ENCODE measurements around the gene NHLRC1.
"Not testable (repeated sequence)": the region's sequence is repeated elsewhere in the genome, so short reads cannot be mapped to it uniquely, and the experiment has no call there.

The NHLRC1 gene

GRCh38 chr6:18122128-18123093 lies at the start of gene NHLRC1:
TSS of gene NHLRC1 (minus strand) at chr6:18122677. CDS start at chr6:18122606, 71 bp downstream.
- peak; percentile 44 for DNase-seq

GRCh38 chr6:18171871-18172270 lies 49.4 kb upstream of the NHLRC1 start:
- DNase-seq: no peak

- no peak for DNase-seq
Observed at GRCh38 chr6:18168264-18168663, 45.8 kb upstream of the NHLRC1 start.

GRCh38 chr6:18166312-18167036 lies 44.0 kb upstream of the NHLRC1 start:
- DNase-seq: no peak

- no peak for DNase-seq
Observed at GRCh38 chr6:18165751-18166150, 43.3 kb upstream of the NHLRC1 start.

GRCh38 chr6:18162401-18162800 lies 39.9 kb upstream of the NHLRC1 start:
- DNase-seq: no peak

GRCh38 chr6:18161431-18161830 lies 39.0 kb upstream of the NHLRC1 start:
- no peak for DNase-seq

- no peak for DNase-seq
Observed at GRCh38 chr6:18160911-18161310, 38.4 kb upstream of the NHLRC1 start.

- DNase-seq: peak; percentile 50
Observed at GRCh38 chr6:18155864-18156421, 33.5 kb upstream of the NHLRC1 start.

- peak; percentile 91 for DNase-seq
Observed at GRCh38 chr6:18155150-18155863, 32.8 kb upstream of the NHLRC1 start, which contains the start of gene KDM1B. TSS of gene KDM1B (plus strand) at chr6:18155422. CDS start at chr6:18159896, 4,474 bp downstream.

- DNase-seq: peak; percentile 85
Observed at GRCh38 chr6:18154507-18155149, 32.2 kb upstream of the NHLRC1 start, which contains the start of gene TPMT. TSS of gene TPMT (minus strand) at chr6:18155077. CDS start at chr6:18149127, 5,950 bp downstream.

- DNase-seq: no peak
Observed at GRCh38 chr6:18153311-18153703, 30.8 kb upstream of the NHLRC1 start.

GRCh38 chr6:18151801-18152200 lies 29.3 kb upstream of the NHLRC1 start:
- DNase-seq: no peak

- not testable (repeated sequence) for DNase-seq
Observed at GRCh38 chr6:18151391-18151790, 28.9 kb upstream of the NHLRC1 start.

- no peak for DNase-seq
Observed at GRCh38 chr6:18148304-18149025, 26.0 kb upstream of the NHLRC1 start.

GRCh38 chr6:18147616-18148015 lies 25.1 kb upstream of the NHLRC1 start:
- DNase-seq: no peak

- no peak for DNase-seq
Observed at GRCh38 chr6:18147160-18147559, 24.7 kb upstream of the NHLRC1 start.

GRCh38 chr6:18142591-18142861 lies 20.0 kb upstream of the NHLRC1 start:
- DNase-seq: no peak

- no peak for DNase-seq
Observed at GRCh38 chr6:18141805-18142590, 19.5 kb upstream of the NHLRC1 start.

GRCh38 chr6:18139935-18140621 lies 17.6 kb upstream of the NHLRC1 start:
- DNase-seq: no peak
